ENCODE results near the gene NUP155.
"Not testable (repeated sequence)": the region's sequence is repeated elsewhere in the genome, so short reads cannot be mapped to it uniquely, and the experiment has no call there.

The NUP155 gene

GRCh38 chr5:37370864-37371726 lies at the start of gene NUP155:
TSS of gene NUP155 (minus strand) at chr5:37371106. CDS start at chr5:37370977, 129 bp downstream.
- peak; percentile 91 for DNase-seq

- DNase-seq, result no peak
These were observed 46.4 kb upstream of the NUP155 start for GRCh38 chr5:37417347-37417746.

- DNase-seq, result not testable (repeated sequence)
These were observed 44.5 kb upstream of the NUP155 start for GRCh38 chr5:37415456-37415855.

- no peak for DNase-seq
These were observed 41.6 kb upstream of the NUP155 start for GRCh38 chr5:37412515-37412914.

- DNase-seq, result no peak
These were observed 29.6 kb upstream of the NUP155 start for GRCh38 chr5:37400501-37400900.

- DNase-seq, result no peak
These were observed 25.4 kb upstream of the NUP155 start for GRCh38 chr5:37396352-37396751.

- no peak for DNase-seq
These were observed 20.7 kb upstream of the NUP155 start for GRCh38 chr5:37391591-37391990.

GRCh38 chr5:37379100-37379628 lies 8.3 kb upstream of the NUP155 start, which contains the start of gene WDR70:
TSS of gene WDR70 (plus strand) at chr5:37379318. CDS start at chr5:37379368, 50 bp downstream.
- peak; percentile 63 for DNase-seq

- DNase-seq, result not testable (repeated sequence)
These were observed 7.2 kb upstream of the NUP155 start for GRCh38 chr5:37378066-37378465.

- no peak for DNase-seq
These were observed 4.2 kb upstream of the NUP155 start for GRCh38 chr5:37375091-37375490.

- no peak for DNase-seq
These were observed 399 bp downstream of the NUP155 start for GRCh38 chr5:37370550-37370863.

GRCh38 chr5:37355161-37355560 lies 15.7 kb downstream of the NUP155 start:
- no peak for DNase-seq

- DNase-seq, result not testable (repeated sequence)
These were observed 28.2 kb downstream of the NUP155 start for GRCh38 chr5:37342741-37343140.

GRCh38 chr5:37334754-37335153 lies 36.2 kb downstream of the NUP155 start:
- not testable (repeated sequence) for DNase-seq

- no peak for DNase-seq
These were observed 44.4 kb downstream of the NUP155 start for GRCh38 chr5:37326536-37326935.

- DNase-seq, result no peak
These were observed 47.3 kb downstream of the NUP155 start for GRCh38 chr5:37323607-37324006.

- no peak for DNase-seq
These were observed 51.7 kb downstream of the NUP155 start for GRCh38 chr5:37319037-37319782.

GRCh38 chr5:37316027-37316426 lies 54.9 kb downstream of the NUP155 start:
- no peak for DNase-seq

- no peak for DNase-seq
These were observed 60.5 kb downstream of the NUP155 start for GRCh38 chr5:37310360-37310759.

- no peak for DNase-seq
These were observed 62.1 kb downstream of the NUP155 start for GRCh38 chr5:37308793-37309192.

- DNase-seq, result no peak
These were observed 66.0 kb downstream of the NUP155 start for GRCh38 chr5:37304888-37305287.

GRCh38 chr5:37296313-37296712 lies 74.6 kb downstream of the NUP155 start:
- DNase-seq, result not testable (repeated sequence)

- DNase-seq, result no peak
These were observed 87.6 kb downstream of the NUP155 start for GRCh38 chr5:37283214-37283820.

Data from DMS79 treated with DMSO at 0.1 percent for 48 hours (cell line).